Astrocyte of the cerebellum (primary cell): ENCODE results near the gene SLC12A7.
A peak's percentile ranks its signal among the peaks of the same experiment; 100 is the strongest.

Experiments
- DNase-seq: peaks from one replicate; pipeline ENCODE4 v3.0.0-alpha.2; 2011; ENCODE audit warnings: low read depth
- H3K4me3 ChIP-seq: 2 replicates; pipeline ENCODE4 v1.5.1; 2011; ENCODE audit warnings: mild to moderate bottlenecking, low read depth, low read length, moderate library complexity
- CTCF ChIP-seq: IDR thresholded peaks from 2 replicates; pipeline ENCODE4 v1.5.1; 2012; ENCODE audit warnings: low read length, low read depth, moderate library complexity, mild to moderate bottlenecking; ENCODE audit errors: missing control alignments
- in situ Hi-C: cut with HindIII; loops from 2 replicates; pipeline ENCODE4 v1.10.0; 2017; ENCODE audit warnings: low sequenced_read_pairs

Gene SLC12A7

GRCh38 chr5:1008451-1009358, 103.2 kb downstream of the SLC12A7 start, which contains the start of gene NKD2:
Gene NKD2 (plus strand): TSS chr5:1008802. CDS start chr5:1009058, 256 bp downstream.
- TF ChIP-seq CTCF = peak; percentile 49
- in situ Hi-C loops = no loop called here
- H3K4me3 ChIP-seq = peak within 1 kb of the TSS; percentile 28
- DNase-seq = no peak

- TF ChIP-seq CTCF = no peak
- in situ Hi-C loops = no loop called here
- H3K4me3 ChIP-seq = no peak overlapping the region
- no peak for DNase-seq
These were observed 104.0 kb downstream of the SLC12A7 start for GRCh38 chr5:1007681-1008450.

- in situ Hi-C loops = no loop called here
- TF ChIP-seq CTCF = no peak
- DNase-seq = no peak
- H3K4me3 ChIP-seq = no peak overlapping the region
These were observed 104.6 kb downstream of the SLC12A7 start for GRCh38 chr5:1007221-1007680.

- no peak for TF ChIP-seq CTCF
- DNase-seq = no peak
- in situ Hi-C loops = no loop called here
- no peak overlapping the region for H3K4me3 ChIP-seq
These were observed 105.2 kb downstream of the SLC12A7 start for GRCh38 chr5:1006656-1007071.

GRCh38 chr5:1005904-1006655, 105.8 kb downstream of the SLC12A7 start:
- no peak for DNase-seq
- TF ChIP-seq CTCF = no peak
- in situ Hi-C loops = no loop called here
- H3K4me3 ChIP-seq = no peak overlapping the region
